Stimulated activated CD4-positive, alpha-beta T cell treated with anti-CD3 and anti-CD28 coated beads, Interleukin-15, amount 100 ng/mL, for 24 hours (primary cell): ENCODE data around the gene NANP.
"Not testable (repeated sequence)": the region's sequence is repeated elsewhere in the genome, so short reads cannot be mapped to it uniquely, and the experiment has no call there.

Experiments used
- DNase-seq: peaks from one replicate; pipeline ENCODE4 v3.0.0-alpha.2; 2020

The NANP gene

GRCh38 chr20:25623736-25624499 is at the start of gene NANP:
Gene NANP, minus strand, starts transcription at chr20:25624014. Its CDS starts 66 bp downstream, at chr20:25623948.
- peak; percentile 95 for DNase-seq

- no peak for DNase-seq
These were observed 48.9 kb upstream of the NANP start for GRCh38 chr20:25672659-25673235.

GRCh38 chr20:25669826-25670422 is 46.1 kb upstream of the NANP start:
- no peak for DNase-seq

GRCh38 chr20:25668446-25668845 is 44.6 kb upstream of the NANP start:
- DNase-seq: no peak

GRCh38 chr20:25659999-25660398 is 36.2 kb upstream of the NANP start:
- no peak for DNase-seq

- DNase-seq: no peak
These were observed 30.7 kb upstream of the NANP start for GRCh38 chr20:25654487-25654886.

GRCh38 chr20:25652866-25653265 is 29.1 kb upstream of the NANP start:
- DNase-seq: not testable (repeated sequence)

- no peak for DNase-seq
These were observed 21.0 kb upstream of the NANP start for GRCh38 chr20:25644814-25645213.

GRCh38 chr20:25643716-25644115 is 19.9 kb upstream of the NANP start:
- DNase-seq: no peak

GRCh38 chr20:25637247-25637646 is 13.4 kb upstream of the NANP start:
- no peak for DNase-seq

- no peak for DNase-seq
These were observed 9.4 kb upstream of the NANP start for GRCh38 chr20:25632940-25633790.

- DNase-seq: not testable (repeated sequence)
These were observed 6.8 kb upstream of the NANP start for GRCh38 chr20:25630615-25631014.

GRCh38 chr20:25629816-25630499 is 6.1 kb upstream of the NANP start:
- DNase-seq: peak; percentile 7

- no peak for DNase-seq
These were observed 3.0 kb upstream of the NANP start for GRCh38 chr20:25626779-25627178.

- no peak for DNase-seq
These were observed 706 bp upstream of the NANP start for GRCh38 chr20:25624500-25624939.

- peak; percentile 57 for DNase-seq
These were observed 534 bp downstream of the NANP start for GRCh38 chr20:25623225-25623735.

- DNase-seq: no peak
These were observed 1.2 kb downstream of the NANP start for GRCh38 chr20:25622450-25623224.

- DNase-seq: no peak
These were observed 1.8 kb downstream of the NANP start for GRCh38 chr20:25622049-25622448.

GRCh38 chr20:25619514-25619913 is 4.3 kb downstream of the NANP start:
- DNase-seq: no peak

- DNase-seq: no peak
These were observed 15.0 kb downstream of the NANP start for GRCh38 chr20:25608774-25609173.

GRCh38 chr20:25606094-25606695 is 17.6 kb downstream of the NANP start:
- DNase-seq: no peak
